Measurements from ENCODE around the gene COG8.

The COG8 gene

GRCh38 chr16:69330286-69331109 lies 8.9 kb downstream of the COG8 start, which contains the start of gene PDF:
Gene PDF (minus strand): TSS chr16:69330588. CDS start chr16:69330570, 18 bp downstream.
- H3K4me1 Mint-ChIP-seq (ENCODE audit: low read depth) = peaks cover 48% of the 10 kb centered on the region

GRCh38 chr16:69329369-69330285 lies 9.7 kb downstream of the COG8 start:
- H3K4me3 Mint-ChIP-seq = peak overlapping the region; percentile 82
- H3K36me3 Mint-ChIP-seq (ENCODE audit: low read depth) = peaks cover 80% of the 10 kb centered on the region
- intact Hi-C loops (cut with micrococcal nuclease) = loop anchor here (1.0 kb wide), 1 partner anchor 10 kb away; the partner anchor contains the start of genes COG8 and NIP7
- H3K27ac Mint-ChIP-seq = peak overlapping the region; percentile 43
- H3K27me3 Mint-ChIP-seq = no peaks in the 10 kb centered on the region
- H3K9me3 Mint-ChIP-seq = no peaks in the 10 kb centered on the region
- H3K4me1 Mint-ChIP-seq (ENCODE audit: low read depth) = peaks cover 48% of the 10 kb centered on the region

More at GRCh38 chr16:69330286-69331109, 8.9 kb downstream of the COG8 start, which contains the start of gene PDF:
- H3K9me3 Mint-ChIP-seq = no peaks in the 10 kb centered on the region
- H3K36me3 Mint-ChIP-seq (ENCODE audit: low read depth) = peaks cover 80% of the 10 kb centered on the region
- intact Hi-C loops (cut with micrococcal nuclease) = loop anchor here (1.0 kb wide), 1 partner anchor 9 kb away; the partner anchor contains the start of genes COG8 and NIP7
- H3K27ac Mint-ChIP-seq = peak within 1 kb of the TSS; percentile 82
- H3K27me3 Mint-ChIP-seq = no peaks in the 10 kb centered on the region
- H3K4me3 Mint-ChIP-seq = peak within 1 kb of the TSS; percentile 82

- intact Hi-C loops (cut with micrococcal nuclease) = no loop called here
- no peak overlapping the region for H3K27ac Mint-ChIP-seq
- H3K36me3 Mint-ChIP-seq (ENCODE audit: low read depth) = peaks cover 80% of the 10 kb centered on the region
- no peak overlapping the region for H3K4me3 Mint-ChIP-seq
- H3K27me3 Mint-ChIP-seq = no peaks in the 10 kb centered on the region
- H3K9me3 Mint-ChIP-seq = no peaks in the 10 kb centered on the region
- peaks cover 49% of the 10 kb centered on the region for H3K4me1 Mint-ChIP-seq (ENCODE audit: low read depth)
Measured at GRCh38 chr16:69328854-69329316, 10.5 kb downstream of the COG8 start.

GRCh38 chr16:69327585-69328310 lies 11.6 kb downstream of the COG8 start:
- H3K27ac Mint-ChIP-seq = no peak overlapping the region
- intact Hi-C loops (cut with micrococcal nuclease) = no loop called here
- H3K9me3 Mint-ChIP-seq = no peaks in the 10 kb centered on the region
- no peak overlapping the region for H3K4me3 Mint-ChIP-seq
- peaks cover 56% of the 10 kb centered on the region for H3K4me1 Mint-ChIP-seq (ENCODE audit: low read depth)
- H3K27me3 Mint-ChIP-seq = no peaks in the 10 kb centered on the region
- H3K36me3 Mint-ChIP-seq (ENCODE audit: low read depth) = peaks cover 80% of the 10 kb centered on the region

- Mint-ChIP-seq H3K36me3 (ENCODE audit: low read depth) (peaks cover 82% of the 10 kb centered on the region), H3K4me3 (no peak overlapping the region), H3K4me1 (ENCODE audit: low read depth) (peaks cover 56% of the 10 kb centered on the region), H3K27me3 (no peaks in the 10 kb centered on the region), H3K27ac (no peak overlapping the region), H3K9me3 (no peaks in the 10 kb centered on the region)
- intact Hi-C loops (cut with micrococcal nuclease) = no loop called here
Measured at GRCh38 chr16:69326172-69326873, 13.0 kb downstream of the COG8 start.

- no peaks in the 10 kb centered on the region for H3K9me3 Mint-ChIP-seq
- peaks cover 87% of the 10 kb centered on the region for H3K36me3 Mint-ChIP-seq (ENCODE audit: low read depth)
- intact Hi-C loops (cut with micrococcal nuclease) = no loop called here
- H3K27ac Mint-ChIP-seq = no peak overlapping the region
- H3K27me3 Mint-ChIP-seq = no peaks in the 10 kb centered on the region
- H3K4me3 Mint-ChIP-seq = no peak overlapping the region
- peaks cover 53% of the 10 kb centered on the region for H3K4me1 Mint-ChIP-seq (ENCODE audit: low read depth)
Measured at GRCh38 chr16:69325784-69326171, 13.6 kb downstream of the COG8 start.

- H3K27me3 Mint-ChIP-seq = no peaks in the 10 kb centered on the region
- H3K4me1 Mint-ChIP-seq (ENCODE audit: low read depth) = peaks cover 49% of the 10 kb centered on the region
- H3K4me3 Mint-ChIP-seq = no peak overlapping the region
- peak overlapping the region; percentile 40 for H3K27ac Mint-ChIP-seq
- no peaks in the 10 kb centered on the region for H3K9me3 Mint-ChIP-seq
- intact Hi-C loops (cut with micrococcal nuclease) = no loop called here
- H3K36me3 Mint-ChIP-seq (ENCODE audit: low read depth) = peaks cover 95% of the 10 kb centered on the region
Measured at GRCh38 chr16:69324585-69325253, 14.6 kb downstream of the COG8 start.

GRCh38 chr16:69324013-69324531 lies 15.3 kb downstream of the COG8 start:
- Mint-ChIP-seq H3K27ac (peak overlapping the region; percentile 40), H3K9me3 (no peaks in the 10 kb centered on the region), H3K4me1 (ENCODE audit: low read depth) (peaks cover 42% of the 10 kb centered on the region), H3K4me3 (no peak overlapping the region), H3K27me3 (no peaks in the 10 kb centered on the region), H3K36me3 (ENCODE audit: low read depth) (peaks cover 95% of the 10 kb centered on the region)
- intact Hi-C loops (cut with micrococcal nuclease) = no loop called here

- Mint-ChIP-seq H3K4me1 (ENCODE audit: low read depth) (peaks cover 36% of the 10 kb centered on the region), H3K27ac (no peak overlapping the region), H3K27me3 (no peaks in the 10 kb centered on the region), H3K36me3 (ENCODE audit: low read depth) (peaks cover 95% of the 10 kb centered on the region), H3K9me3 (no peaks in the 10 kb centered on the region), H3K4me3 (no peak overlapping the region)
- intact Hi-C loops (cut with micrococcal nuclease) = no loop called here
Measured at GRCh38 chr16:69323415-69323814, 15.9 kb downstream of the COG8 start.

- peaks cover 100% of the 10 kb centered on the region for H3K36me3 Mint-ChIP-seq (ENCODE audit: low read depth)
- H3K27me3 Mint-ChIP-seq = no peaks in the 10 kb centered on the region
- H3K9me3 Mint-ChIP-seq = no peaks in the 10 kb centered on the region
- H3K4me1 Mint-ChIP-seq (ENCODE audit: low read depth) = peaks cover 32% of the 10 kb centered on the region
- H3K4me3 Mint-ChIP-seq = no peak overlapping the region
- intact Hi-C loops (cut with micrococcal nuclease) = no loop called here
- no peak overlapping the region for H3K27ac Mint-ChIP-seq
Measured at GRCh38 chr16:69322343-69322742, 17.0 kb downstream of the COG8 start.

GRCh38 chr16:69321080-69321479 lies 18.3 kb downstream of the COG8 start:
- Mint-ChIP-seq H3K4me3 (no peak overlapping the region), H3K27me3 (no peaks in the 10 kb centered on the region), H3K4me1 (ENCODE audit: low read depth) (peaks cover 31% of the 10 kb centered on the region), H3K27ac (no peak overlapping the region), H3K9me3 (no peaks in the 10 kb centered on the region), H3K36me3 (ENCODE audit: low read depth) (peaks cover 100% of the 10 kb centered on the region)
- intact Hi-C loops (cut with micrococcal nuclease) = no loop called here

- Mint-ChIP-seq H3K9me3 (no peaks in the 10 kb centered on the region), H3K4me1 (ENCODE audit: low read depth) (peaks cover 27% of the 10 kb centered on the region), H3K4me3 (no peak overlapping the region), H3K27me3 (no peaks in the 10 kb centered on the region), H3K27ac (no peak overlapping the region), H3K36me3 (ENCODE audit: low read depth) (peaks cover 100% of the 10 kb centered on the region)
- intact Hi-C loops (cut with micrococcal nuclease) = no loop called here
Measured at GRCh38 chr16:69320740-69321073, 18.7 kb downstream of the COG8 start.
